ENCODE measurements around the gene SLC9A7. TPM values are rescaled to one million over a fixed set of nuclear protein-coding genes. Genes with fewer than 3 reads are reported as not detected.

Gene SLC9A7
- polyA plus RNA-seq, 1 experiment, result 21.5 TPM

GRCh38 chrX:46549914-46550313 lies 209.0 kb downstream of the SLC9A7 start:
- H3K4me3 ChIP-seq (ENCODE audit: low read depth, low read length), result no peak overlapping the region

More at GRCh38 chrX:46549914-46550313, 209.0 kb downstream of the SLC9A7 start:
- no peak for DNase-seq (ENCODE audit: low read depth)
- ChIA-PET POLR2A (no interaction called here), CTCF (no interaction called here)
- TF ChIP-seq CTCF (IDR thresholded peaks at IDR 0.05; ENCODE audit: insufficient read depth, low read depth, low read length), result no peak
- no peaks in the 10 kb centered on the region for H3K36me3 ChIP-seq (ENCODE audit: control insufficient read depth, insufficient read depth, low read length)
- H3K27me3 ChIP-seq (ENCODE audit: control insufficient read depth, insufficient read depth, low read length), result no peaks in the 10 kb centered on the region

Small RNAs within 50 kb of the gene (small RNA-seq; reads per million reads assigned to genes)
- gene RF00017 (ENCODE audit: insufficient read length, low read depth, low replicate concordance), result not detected

Other genes with a start within 250 kb of the SLC9A7 start
- 5.1 and 7.0 TPM in 2 replicates for gene ZNF674, start 213.7 kb downstream of the SLC9A7 start, polyA plus RNA-seq (2011; rRNA removed)
- 2.5 and 2.7 TPM in 2 replicates for gene CHST7, start 185.4 kb downstream of the SLC9A7 start, polyA plus RNA-seq (2011; rRNA removed)
- gene RP2, start 77.9 kb upstream of the SLC9A7 start, polyA plus RNA-seq (2011; rRNA removed), result 7.4 and 10.8 TPM in 2 replicates
- 5.6 and 6.9 TPM in 2 replicates for gene JADE3, start 153.3 kb upstream of the SLC9A7 start, polyA plus RNA-seq (2011; rRNA removed)

Measured in BJ (cell line).